Motor neuron (in vitro differentiated cells): ENCODE results near the gene PDE9A. TPM values are rescaled to one million over a fixed set of nuclear protein-coding genes. Genes with fewer than 3 reads are reported as not detected.
"Not testable (repeated sequence)": the region's sequence is repeated elsewhere in the genome, so short reads cannot be mapped to it uniquely, and the experiment has no call there.

Source experiments
- ATAC-seq, 8 experiments: fragments of 200-7000 bp; cut with Tn5 transposase; replicated peaks in 6 of 8; 2 replicates each; pipeline ENCODE4 v1.8.0; 2021; ENCODE audit warnings: mild to moderate bottlenecking in 8 of 8, moderate library complexity in 8 of 8
- H3K27ac ChIP-seq, 2 donors: fragments of 250-450 bp; sonication (Bioruptor Pico); 2 replicates each; pipeline ENCODE4 v1.9.0; 2021; ENCODE audit warnings: antibody characterized with exemption in 2 of 2, mild to moderate bottlenecking in 2 of 2, moderate library complexity in 1 of 2
- H3K4me1 ChIP-seq, 2 donors: fragments of 250-450 bp; sonication (Bioruptor Pico); replicated peaks in 1 of 2; 2 replicates each; pipeline ENCODE4 v1.6.1; 2021; ENCODE audit warnings: antibody characterized with exemption in 2 of 2, mild to moderate bottlenecking in 2 of 2, moderate library complexity in 1 of 2
- H3K4me3 ChIP-seq, 5 donors: fragments of 250-450 bp; sonication (Bioruptor Pico); 2 replicates each; pipeline ENCODE4 v1.9.0; 2021; ENCODE audit warnings: antibody characterized with exemption in 5 of 5, mild to moderate bottlenecking in 5 of 5, moderate library complexity in 4 of 5
- WGBS, 10 experiments: fragments of 450-650 bp; shearing (Covaris generic); methylation state at CpG; one replicate each; pipeline ENCODE4 v1.0.0; 2022; 5-methylcytosine and 5-hydroxymethylcytosine counted together
- in situ Hi-C, 9 experiments: fragments of 400-800 bp; cut with MboI; loops; one replicate each; pipeline ENCODE4 v1.15.0; 2021; ENCODE audit warnings: low sequenced_read_pairs in 9 of 9, low pct_unique_long_range_greater_than_20kb in 2 of 9; ENCODE audit not compliant: unreplicated experiment in 9 of 9
- total RNA-seq, 8 experiments: library from RNA; unstranded; fragments of 300-600 nt; gene quantifications; 2 replicates each; pipeline versions ENCODE4 v1.2.3 to v1.2.4, GENCODE V29; 2022

The PDE9A gene
- total RNA-seq, 8 experiments from 2014 or later = 0.31 to 21.2 (median 15.6) TPM; not detected in 2

GRCh38 chr21:42785666-42786427 is 132.4 kb downstream of the PDE9A start:
- H3K4me3 ChIP-seq = no peak overlapping the region
- in situ Hi-C loops = no loop called here
- no peak for ATAC-seq
- no peak overlapping the region for H3K27ac ChIP-seq
- peaks cover 8 to 20% of the 10 kb centered on the region in 2 donors for H3K4me1 ChIP-seq
- 62 to 100% (median 85%) methylated on average over 1 to 20 of the region's 28 CpGs; no CpG with 5 or more reads in 4 of the 10 experiments for WGBS, 10 experiments

GRCh38 chr21:42786884-42787283 is 133.5 kb downstream of the PDE9A start:
- H3K27ac ChIP-seq = no peak overlapping the region
- in situ Hi-C loops = no loop called here
- no peak for ATAC-seq
- WGBS, 10 experiments = 33 to 72% (median 50%) methylated on average over 1 to 4 of the region's 5 CpGs; no CpG with 5 or more reads in 7 of the 10 experiments
- H3K4me3 ChIP-seq = no peak overlapping the region
- peaks cover 2 to 12% of the 10 kb centered on the region in 2 donors for H3K4me1 ChIP-seq

GRCh38 chr21:42787613-42788012 is 134.2 kb downstream of the PDE9A start:
- Histone ChIP-seq H3K27ac (no peak overlapping the region), H3K4me1 (peaks cover 0 to 7% of the 10 kb centered on the region in 2 donors), H3K4me3 (no peak overlapping the region)
- in situ Hi-C loops = no loop called here
- ATAC-seq = no peak
- WGBS, 10 experiments = 54 to 100% (median 89%) methylated on average over 1 to 4 of the region's 4 CpGs; no CpG with 5 or more reads in 1 of the 10 experiments

- no peak for ATAC-seq
- WGBS, 10 experiments = 0 to 87% (median 48%) methylated on average over 1 to 8 of the region's 8 CpGs; no CpG with 5 or more reads in 1 of the 10 experiments
- no peak overlapping the region for H3K27ac ChIP-seq
- H3K4me1 ChIP-seq = no peaks in the 10 kb centered on the region
- in situ Hi-C loops = no loop called here
- H3K4me3 ChIP-seq = no peak overlapping the region
Observed at GRCh38 chr21:42790520-42791065, 137.2 kb downstream of the PDE9A start.

- no peak for ATAC-seq
- Histone ChIP-seq H3K4me1 (no peaks in the 10 kb centered on the region), H3K4me3 (no peak overlapping the region), H3K27ac (no peak overlapping the region)
- 10 to 68% (median 59%) methylated on average over 1 to 6 of the region's 7 CpGs; no CpG with 5 or more reads in 2 of the 10 experiments for WGBS, 10 experiments
- in situ Hi-C loops = no loop called here
Observed at GRCh38 chr21:42793774-42794173, 140.4 kb downstream of the PDE9A start.

GRCh38 chr21:42794551-42794950 is 141.1 kb downstream of the PDE9A start:
- Histone ChIP-seq H3K4me1 (no peaks in the 10 kb centered on the region), H3K4me3 (no peak overlapping the region), H3K27ac (no peak overlapping the region)
- WGBS, 10 experiments = 0 to 100% (median 57%) methylated on average over 1 to 3 of the region's 6 CpGs; no CpG with 5 or more reads in 5 of the 10 experiments
- in situ Hi-C loops = no loop called here
- ATAC-seq = no peak

GRCh38 chr21:42796327-42797062 is 143.1 kb downstream of the PDE9A start:
- no peak overlapping the region for H3K4me3 ChIP-seq
- ATAC-seq = no peak
- no peaks in the 10 kb centered on the region for H3K4me1 ChIP-seq
- 20 to 100% (median 83%) methylated on average over 1 to 11 of the region's 13 CpGs; no CpG with 5 or more reads in 1 of the 10 experiments for WGBS, 10 experiments
- no peak overlapping the region for H3K27ac ChIP-seq
- in situ Hi-C loops = no loop called here

GRCh38 chr21:42797522-42797921 is 144.1 kb downstream of the PDE9A start:
- 43 to 100% (median 77%) methylated on average over 1 to 7 of the region's 7 CpGs for WGBS, 10 experiments

GRCh38 chr21:42798106-42798505 is 144.7 kb downstream of the PDE9A start:
- Histone ChIP-seq H3K4me3 (no peak overlapping the region), H3K4me1 (no peaks in the 10 kb centered on the region), H3K27ac (no peak overlapping the region)
- in situ Hi-C loops = no loop called here
- WGBS, 10 experiments = 0 to 100% (median 84%) methylated on average over 1 to 3 of the region's 6 CpGs
- no peak for ATAC-seq

More at GRCh38 chr21:42797522-42797921, 144.1 kb downstream of the PDE9A start:
- ATAC-seq = no peak
- no peak overlapping the region for H3K27ac ChIP-seq
- no peak overlapping the region for H3K4me3 ChIP-seq
- H3K4me1 ChIP-seq = no peaks in the 10 kb centered on the region
- in situ Hi-C loops = no loop called here

GRCh38 chr21:42799516-42799915 is 146.1 kb downstream of the PDE9A start:
- in situ Hi-C loops = no loop called here
- ATAC-seq = no peak
- 18 to 93% (median 57%) methylated on average over 3 to 9 of the region's 9 CpGs; no CpG with 5 or more reads in 2 of the 10 experiments for WGBS, 10 experiments
- no peak overlapping the region for H3K4me3 ChIP-seq
- no peak overlapping the region for H3K27ac ChIP-seq
- no peaks in the 10 kb centered on the region for H3K4me1 ChIP-seq

- 60 to 100% (median 80%) methylated on average over 1 to 5 of the region's 5 CpGs; no CpG with 5 or more reads in 1 of the 10 experiments for WGBS, 10 experiments
- Histone ChIP-seq H3K4me1 (no peaks in the 10 kb centered on the region), H3K27ac (no peak overlapping the region), H3K4me3 (no peak overlapping the region)
- in situ Hi-C loops = loop anchor here in 2 of 9 experiments (25.0 kb wide), 2 partner anchors 188 to 213 kb away; no protein-coding TSS in a partner anchor
- no peak for ATAC-seq
Observed at GRCh38 chr21:42799948-42800347, 146.5 kb downstream of the PDE9A start.

- not testable (repeated sequence) for H3K4me1 ChIP-seq, H3K27ac ChIP-seq, ATAC-seq, H3K4me3 ChIP-seq
- in situ Hi-C loops = loop anchor here in 2 of 9 experiments (25.0 kb wide), 2 partner anchors 189 to 214 kb away; no protein-coding TSS in a partner anchor
- 80 to 100% (median 94%) methylated on average over 1 to 4 of the region's 6 CpGs; no CpG with 5 or more reads in 6 of the 10 experiments for WGBS, 10 experiments
Observed at GRCh38 chr21:42801616-42802015, 148.2 kb downstream of the PDE9A start.
